HEK293 (cell line): ENCODE data around the gene KIF11.

Source experiments
- CTCF ChIA-PET: fragments of 350-600 bp; formaldehyde crosslinking; extraction: SDS; loops from one replicate; lab custom pipeline; 2021; ENCODE audit warnings: antibody characterized with exemption; lab: Yijun Ruan, JAX
- POLR2A ChIA-PET: fragments of 300-600 bp; formaldehyde crosslinking; extraction: SDS; loops from one replicate; lab custom pipeline; 2020; ENCODE audit warnings: antibody characterized with exemption, inconsistent platforms; lab: Yijun Ruan, JAX
- H3K27ac ChIP-seq: fragments of 200-500 bp; sonication (Bioruptor generic); 2 replicates; pipeline ENCODE4 v1.5.1; 2014; ENCODE audit warnings: low read depth, low read length, control low read depth, inconsistent platforms; ENCODE audit errors: extremely low read depth
- H3K36me3 ChIP-seq, 2 experiments: fragments of 200-500 bp in 1 of 2; sonication (Bioruptor generic) in 1 of 2; 1 replicate in 1 of 2; 2 replicates in 1 of 2; pipeline ENCODE4 v1.5.1; 2014 to 2017; ENCODE audit warnings: inconsistent platforms in 2 of 2, low read length in 2 of 2; ENCODE audit not compliant: control insufficient read depth in 2 of 2, insufficient read depth in 1 of 2
- H3K4me1 ChIP-seq: fragments of 200-500 bp; sonication (Bioruptor generic); 2 replicates; pipeline ENCODE4 v1.5.1; 2014; ENCODE audit warnings: mild to moderate bottlenecking, low read length, inconsistent platforms; ENCODE audit not compliant: control insufficient read depth, insufficient read depth
- H3K4me3 ChIP-seq: 2 replicates; pipeline ENCODE4 v1.5.1; 2011; ENCODE audit warnings: low read depth, mild to moderate bottlenecking, control low read depth, low read length, moderate library complexity
- H3K9me3 ChIP-seq: fragments of 200-500 bp; sonication (Bioruptor generic); 2 replicates; pipeline ENCODE4 v1.5.1; 2014; ENCODE audit warnings: low read depth, low read length, inconsistent platforms; ENCODE audit not compliant: control insufficient read depth, insufficient read depth
- HOXA7 ChIP-seq: sonication (generic); formaldehyde crosslinking; IDR thresholded peaks from 2 replicates; pipeline ENCODE4 v1.8.1; 2022; ENCODE audit warnings: missing genetic modification reagents, borderline replicate concordance
- PRDM1 ChIP-seq: fragments of 450-650 bp; formaldehyde crosslinking; IDR thresholded peaks from 2 replicates; pipeline ENCODE4; 2016; ENCODE audit warnings: missing biosample characterization, missing genetic modification characterization
- SALL2 ChIP-seq: fragments of 450-650 bp; formaldehyde crosslinking; IDR thresholded peaks from 2 replicates; pipeline ENCODE4 v1.5.0; 2017; ENCODE audit warnings: missing biosample characterization, mild to moderate bottlenecking, missing genetic modification characterization, borderline replicate concordance
- ZNF132 ChIP-seq: fragments of 450-650 bp; formaldehyde crosslinking; IDR thresholded peaks from 2 replicates; pipeline ENCODE4 v1.5.1; 2017; ENCODE audit warnings: missing biosample characterization, missing genetic modification characterization, borderline replicate concordance
- ZNF174 ChIP-seq: fragments of 450-650 bp; formaldehyde crosslinking; IDR thresholded peaks from 2 replicates; pipeline ENCODE4 v1.5.0; 2017; ENCODE audit warnings: missing biosample characterization, mild to moderate bottlenecking, missing genetic modification characterization
- ZNF555 ChIP-seq: fragments of 450-650 bp; formaldehyde crosslinking; conservative IDR thresholded peaks from 2 replicates; pipeline ENCODE4 v1.5.1; 2017; ENCODE audit warnings: missing biosample characterization, mild to moderate bottlenecking, missing genetic modification characterization, inconsistent platforms
- ZNF658 ChIP-seq: fragments of 450-650 bp; formaldehyde crosslinking; IDR thresholded peaks from 2 replicates; pipeline ENCODE4; 2016; ENCODE audit warnings: missing biosample characterization, missing genetic modification characterization
- ZNF664 ChIP-seq: fragments of 450-650 bp; formaldehyde crosslinking; IDR thresholded peaks from 2 replicates; pipeline ENCODE4 v1.5.1; 2016; ENCODE audit warnings: missing biosample characterization, missing genetic modification characterization
- ZNF830 ChIP-seq: fragments of 450-650 bp; IDR thresholded peaks from 2 replicates; pipeline ENCODE4 v1.5.0; 2018; ENCODE audit warnings: missing biosample characterization, missing genetic modification characterization, low read depth, mild to moderate bottlenecking, moderate library complexity
- TF ChIP-seq, protein P1 (sequence below): fragments of 450-650 bp; formaldehyde crosslinking; IDR thresholded peaks from 2 replicates; pipeline ENCODE4 v1.5.1; 2016; ENCODE audit warnings: missing biosample characterization, missing genetic modification characterization
- TF ChIP-seq, protein P2 (sequence below): fragments of 450-650 bp; formaldehyde crosslinking; IDR thresholded peaks from 2 replicates; pipeline ENCODE4 v1.5.1; 2016; ENCODE audit warnings: missing biosample characterization, missing genetic modification characterization
- TF ChIP-seq, protein P3 (sequence below): fragments of 450-650 bp; formaldehyde crosslinking; IDR thresholded peaks from 2 replicates; pipeline ENCODE4 v1.5.1; 2017; ENCODE audit warnings: missing biosample characterization, missing genetic modification characterization
- TF ChIP-seq, protein P4 (sequence below): fragments of 450-650 bp; formaldehyde crosslinking; IDR thresholded peaks from 2 replicates; pipeline ENCODE4 v1.5.1; 2016; ENCODE audit warnings: missing biosample characterization, missing genetic modification characterization

The KIF11 gene

DNA sequence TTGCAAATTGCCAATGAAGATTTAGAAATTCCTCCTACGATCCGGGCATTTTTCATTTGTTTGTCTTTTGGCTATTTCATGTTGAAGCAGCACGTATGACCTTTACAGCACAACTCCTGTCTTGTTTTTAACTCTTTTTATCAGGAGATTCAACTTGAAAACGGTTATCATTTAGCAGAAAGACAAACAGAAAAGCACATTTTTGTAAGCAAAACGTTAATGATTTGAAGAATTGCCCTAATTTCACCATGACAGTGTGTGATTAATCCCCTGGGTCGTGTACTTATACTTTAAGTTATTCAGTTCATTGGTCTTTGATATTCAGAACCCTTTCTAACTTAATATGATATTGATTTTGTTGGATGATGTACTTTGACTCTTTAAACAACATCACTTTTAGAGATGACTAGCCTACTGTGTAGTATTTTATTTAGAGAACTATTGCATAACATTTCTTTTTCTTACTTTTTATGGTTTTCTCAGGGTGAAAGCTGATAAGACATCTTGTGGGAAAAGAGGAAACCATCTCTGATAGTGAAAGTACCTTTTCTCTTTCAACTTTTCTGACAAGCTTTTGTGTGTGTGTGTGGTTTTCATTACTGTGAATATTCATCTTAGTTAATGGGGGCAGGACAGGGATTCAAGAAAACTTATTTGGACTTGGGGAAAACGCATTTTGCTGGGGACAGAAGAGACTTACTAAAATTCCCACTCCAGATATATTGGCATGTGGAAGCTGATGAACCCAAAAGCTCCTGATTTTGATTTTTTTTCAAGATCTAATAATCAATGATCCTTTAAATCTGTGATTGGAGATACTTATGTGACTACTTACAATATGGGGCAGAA, 105.0 kb downstream of the KIF11 start:
- CTCF ChIA-PET: no interaction called here
- H3K36me3 ChIP-seq: peaks cover 0 to 15% of the 10 kb centered on the region in 2 experiments; a peak in 1 of 3 replicates
- TF ChIP-seq, protein P1, sequence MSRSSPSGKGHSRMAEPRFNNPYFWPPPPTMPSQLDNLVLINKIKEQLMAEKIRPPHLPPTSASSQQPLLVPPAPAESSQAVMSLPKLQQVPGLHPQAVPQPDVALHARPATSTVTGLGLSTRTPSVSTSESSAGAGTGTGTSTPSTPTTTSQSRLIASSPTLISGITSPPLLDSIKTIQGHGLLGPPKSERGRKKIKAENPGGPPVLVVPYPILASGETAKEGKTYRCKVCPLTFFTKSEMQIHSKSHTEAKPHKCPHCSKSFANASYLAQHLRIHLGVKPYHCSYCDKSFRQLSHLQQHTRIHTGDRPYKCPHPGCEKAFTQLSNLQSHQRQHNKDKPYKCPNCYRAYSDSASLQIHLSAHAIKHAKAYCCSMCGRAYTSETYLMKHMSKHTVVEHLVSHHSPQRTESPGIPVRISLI (tag by site-specific recombination): no peak
- TF ChIP-seq, protein P2, sequence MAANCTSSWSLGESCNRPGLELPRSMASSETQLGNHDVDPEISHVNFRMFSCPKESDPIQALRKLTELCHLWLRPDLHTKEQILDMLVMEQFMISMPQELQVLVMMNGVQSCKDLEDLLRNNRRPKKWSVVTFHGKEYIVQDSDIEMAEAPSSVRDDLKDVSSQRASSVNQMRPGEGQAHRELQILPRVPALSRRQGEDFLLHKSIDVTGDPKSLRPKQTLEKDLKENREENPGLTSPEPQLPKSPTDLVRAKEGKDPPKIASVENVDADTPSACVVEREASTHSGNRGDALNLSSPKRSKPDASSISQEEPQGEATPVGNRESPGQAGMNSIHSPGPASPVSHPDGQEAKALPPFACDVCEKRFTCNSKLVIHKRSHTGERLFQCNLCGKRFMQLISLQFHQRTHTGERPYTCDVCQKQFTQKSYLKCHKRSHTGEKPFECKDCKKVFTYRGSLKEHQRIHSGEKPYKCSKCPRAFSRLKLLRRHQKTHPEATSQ: no peak
- TF ChIP-seq, protein P3, sequence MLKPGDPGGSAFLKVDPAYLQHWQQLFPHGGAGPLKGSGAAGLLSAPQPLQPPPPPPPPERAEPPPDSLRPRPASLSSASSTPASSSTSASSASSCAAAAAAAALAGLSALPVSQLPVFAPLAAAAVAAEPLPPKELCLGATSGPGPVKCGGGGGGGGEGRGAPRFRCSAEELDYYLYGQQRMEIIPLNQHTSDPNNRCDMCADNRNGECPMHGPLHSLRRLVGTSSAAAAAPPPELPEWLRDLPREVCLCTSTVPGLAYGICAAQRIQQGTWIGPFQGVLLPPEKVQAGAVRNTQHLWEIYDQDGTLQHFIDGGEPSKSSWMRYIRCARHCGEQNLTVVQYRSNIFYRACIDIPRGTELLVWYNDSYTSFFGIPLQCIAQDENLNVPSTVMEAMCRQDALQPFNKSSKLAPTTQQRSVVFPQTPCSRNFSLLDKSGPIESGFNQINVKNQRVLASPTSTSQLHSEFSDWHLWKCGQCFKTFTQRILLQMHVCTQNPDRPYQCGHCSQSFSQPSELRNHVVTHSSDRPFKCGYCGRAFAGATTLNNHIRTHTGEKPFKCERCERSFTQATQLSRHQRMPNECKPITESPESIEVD (tag by site-specific recombination): peak; percentile 75
- TF ChIP-seq HOXA7 (CRISPR knock-in tag) (no peak), ZNF174 (tag by site-specific recombination) (no peak), SALL2 (no peak), ZNF132 (tag by site-specific recombination) (no peak), ZNF830 (tag by site-specific recombination) (no peak), ZNF658 (no peak), ZNF555 (tag by site-specific recombination) (no peak), PRDM1 (tag by site-specific recombination) (peak; percentile 95), ZNF664 (tag by site-specific recombination) (peak; percentile 66; the same call in 1 of the 2 replicates)
- TF ChIP-seq, protein P4, sequence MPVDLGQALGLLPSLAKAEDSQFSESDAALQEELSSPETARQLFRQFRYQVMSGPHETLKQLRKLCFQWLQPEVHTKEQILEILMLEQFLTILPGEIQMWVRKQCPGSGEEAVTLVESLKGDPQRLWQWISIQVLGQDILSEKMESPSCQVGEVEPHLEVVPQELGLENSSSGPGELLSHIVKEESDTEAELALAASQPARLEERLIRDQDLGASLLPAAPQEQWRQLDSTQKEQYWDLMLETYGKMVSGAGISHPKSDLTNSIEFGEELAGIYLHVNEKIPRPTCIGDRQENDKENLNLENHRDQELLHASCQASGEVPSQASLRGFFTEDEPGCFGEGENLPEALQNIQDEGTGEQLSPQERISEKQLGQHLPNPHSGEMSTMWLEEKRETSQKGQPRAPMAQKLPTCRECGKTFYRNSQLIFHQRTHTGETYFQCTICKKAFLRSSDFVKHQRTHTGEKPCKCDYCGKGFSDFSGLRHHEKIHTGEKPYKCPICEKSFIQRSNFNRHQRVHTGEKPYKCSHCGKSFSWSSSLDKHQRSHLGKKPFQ (tag by site-specific recombination): no peak
- TF ChIP-seq, all 188 proteins: peak for 3
- Histone ChIP-seq H3K4me3 (no peak overlapping the region), H3K9me3 (no peaks in the 10 kb centered on the region), H3K4me1 (peaks cover 4% of the 10 kb centered on the region), H3K27ac (no peak overlapping the region)
- POLR2A ChIA-PET: interaction anchor here (3.0 kb wide), 1 partner anchor 8 kb away, joined by 17 read pairs; the partner anchor contains the start of gene HHEX

DNA sequence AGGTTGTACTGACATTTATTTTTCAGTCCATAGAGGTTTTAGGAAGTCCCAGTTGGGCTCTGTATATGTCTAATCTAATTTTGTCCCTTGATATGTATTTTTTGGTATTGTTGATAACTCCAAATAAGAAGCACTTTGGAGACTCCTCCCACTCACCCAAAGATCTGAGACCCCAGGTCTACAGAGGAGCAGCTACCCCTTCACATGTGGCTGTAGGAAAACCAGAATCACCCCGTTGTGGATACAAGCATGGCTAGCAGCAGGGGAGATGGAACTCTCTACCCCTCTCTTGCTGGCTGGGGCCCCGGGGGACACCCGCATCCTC, 106.2 kb downstream of the KIF11 start:
- H3K4me1 ChIP-seq: no peaks in the 10 kb centered on the region
- H3K9me3 ChIP-seq: no peaks in the 10 kb centered on the region
- peak overlapping the region; percentile 23 for H3K4me3 ChIP-seq
- ChIA-PET POLR2A (interaction anchor here (0.7 to 3.0 kb wide), 6 partner anchors 9 to 1104 kb away, joined by 3 to 17 read pairs (median 5); partner anchors contain the start of gene HHEX), CTCF (no interaction called here)
- peak overlapping the region; percentile 20; the same call in 1 of the 2 replicates for H3K27ac ChIP-seq
- TF ChIP-seq, protein P4 (tag by site-specific recombination): 0 out of 2 replicates have a peak, but pooled peaks have one; percentile 4
- TF ChIP-seq ZNF174 (tag by site-specific recombination): no peak
- TF ChIP-seq, all 188 proteins: peak for 1
- H3K36me3 ChIP-seq: peaks cover 0 to 13% of the 10 kb centered on the region in 2 experiments; a peak in 1 of 3 replicates
